Brain microvascular endothelial cell (primary cell): Measurements from ENCODE around the gene EXOC4.

Experiments
- DNase-seq: peaks from one replicate; pipeline ENCODE4 v3.0.0-alpha.2; 2020
- H3K27ac ChIP-seq: fragments of 250-450 bp; sonication (Bioruptor Pico); 2 replicates; pipeline ENCODE4 v1.5.1; 2020; ENCODE audit warnings: mild to moderate bottlenecking, moderate library complexity
- H3K27me3 ChIP-seq: fragments of 250-450 bp; sonication (Bioruptor Pico); replicated peaks from 2 replicates; pipeline ENCODE4 v1.5.1; 2020; ENCODE audit warnings: mild to moderate bottlenecking
- H3K36me3 ChIP-seq: fragments of 250-450 bp; sonication (Bioruptor Pico); replicated peaks from 2 replicates; pipeline ENCODE4 v1.5.1; 2020; ENCODE audit warnings: mild to moderate bottlenecking
- H3K4me3 ChIP-seq: 2 replicates; pipeline ENCODE4 v1.5.1; 2011; ENCODE audit warnings: low read depth, mild to moderate bottlenecking, control low read depth, low read length, moderate library complexity
- CTCF ChIP-seq: IDR thresholded peaks from 2 replicates; pipeline ENCODE4 v1.5.1; 2011; ENCODE audit warnings: low read depth, mild to moderate bottlenecking, moderate library complexity, low read length, control low read depth, inconsistent platforms; ENCODE audit errors: missing control alignments
- in situ Hi-C: cut with HindIII; loops from 2 replicates; pipeline ENCODE4 v1.10.0; 2017; ENCODE audit warnings: low sequenced_read_pairs, low pct_ligation_motif_present

The EXOC4 gene

GRCh38 chr7:133372337-133372736, 119.5 kb downstream of the EXOC4 start:
- Histone ChIP-seq H3K27ac (no peak overlapping the region), H3K36me3 (no peaks in the 10 kb centered on the region), H3K4me3 (no peak overlapping the region), H3K27me3 (no peaks in the 10 kb centered on the region)
- in situ Hi-C loops = no loop called here
- DNase-seq = no peak
- TF ChIP-seq CTCF = no peak

- no peak overlapping the region for H3K27ac ChIP-seq
- no peak overlapping the region for H3K4me3 ChIP-seq
- no peaks in the 10 kb centered on the region for H3K27me3 ChIP-seq
- in situ Hi-C loops = no loop called here
- TF ChIP-seq CTCF = no peak
- DNase-seq = no peak
- no peaks in the 10 kb centered on the region for H3K36me3 ChIP-seq
Observed at GRCh38 chr7:133376514-133376913, 123.6 kb downstream of the EXOC4 start.

GRCh38 chr7:133381965-133382364, 129.1 kb downstream of the EXOC4 start:
- no peak overlapping the region for H3K27ac ChIP-seq
- in situ Hi-C loops = no loop called here
- no peak overlapping the region for H3K4me3 ChIP-seq
- no peak for DNase-seq
- no peak for TF ChIP-seq CTCF
- H3K27me3 ChIP-seq = no peaks in the 10 kb centered on the region
- no peaks in the 10 kb centered on the region for H3K36me3 ChIP-seq

- no peak overlapping the region for H3K27ac ChIP-seq
- no peaks in the 10 kb centered on the region for H3K27me3 ChIP-seq
- H3K4me3 ChIP-seq = no peak overlapping the region
- no peak for DNase-seq
- H3K36me3 ChIP-seq = no peaks in the 10 kb centered on the region
- in situ Hi-C loops = no loop called here
- TF ChIP-seq CTCF = no peak
Observed at GRCh38 chr7:133382775-133383559, 130.1 kb downstream of the EXOC4 start.

- Histone ChIP-seq H3K36me3 (no peaks in the 10 kb centered on the region), H3K27ac (no peak overlapping the region), H3K4me3 (no peak overlapping the region), H3K27me3 (no peaks in the 10 kb centered on the region)
- in situ Hi-C loops = no loop called here
- DNase-seq = no peak
- TF ChIP-seq CTCF = no peak
Observed at GRCh38 chr7:133386205-133386604, 133.3 kb downstream of the EXOC4 start.

GRCh38 chr7:133389727-133390126, 136.8 kb downstream of the EXOC4 start:
- in situ Hi-C loops = no loop called here
- no peak for DNase-seq
- TF ChIP-seq CTCF = no peak

More at GRCh38 chr7:133389727-133390126, 136.8 kb downstream of the EXOC4 start:
- Histone ChIP-seq H3K36me3 (no peaks in the 10 kb centered on the region), H3K4me3 (no peak overlapping the region), H3K27me3 (no peaks in the 10 kb centered on the region), H3K27ac (no peak overlapping the region)
